Omental fat pad (tissue), 4 donors: ENCODE measurements around the gene DRP2. TPM values are rescaled to one million over a fixed set of nuclear protein-coding genes. Genes with fewer than 3 reads are reported as not detected.
"Not testable (repeated sequence)": the region's sequence is repeated elsewhere in the genome, so short reads cannot be mapped to it uniquely, and the experiment has no call there.

ENCODE experiments used
- ATAC-seq: fragments of 150-250 bp; one replicate; pipeline ENCODE4 v1.9.1; 2016; ENCODE audit warnings: mild to moderate bottlenecking, moderate library complexity; ENCODE audit not compliant: low FRiP score
- DNase-seq: peaks from one replicate; pipeline ENCODE4 v3.0.0-alpha.2; 2019; ENCODE audit warnings: low spot score
- CTCF ChIP-seq, 3 donors: fragments of 450-650 bp; IDR thresholded peaks; one replicate each; pipeline ENCODE4 v1.5.1; 2016 to 2017; ENCODE audit warnings: antibody characterized with exemption in 3 of 3, mild to moderate bottlenecking in 3 of 3, moderate library complexity in 2 of 3
- total RNA-seq, 4 donors: library from RNA; depleted of rRNA; stranded (reverse); fragments of >200 nt; gene quantifications; one replicate each; pipeline ENCODE4 v1.1.0, GENCODE V29; 2016

Gene DRP2
- under 1 TPM; under 0.01 to 0.31 (median 0.14) TPM for total RNA-seq

GRCh38 chrX:101219116-101219863 is at the start of gene DRP2:
Gene DRP2 (plus strand): TSS chrX:101219786. CDS start chrX:101231648, 11,862 bp downstream.
- DNase-seq (no peak), ATAC-seq (no peak)
- TF ChIP-seq CTCF (IDR thresholded peaks at IDR 0.05), result no peak

GRCh38 chrX:101171883-101172400 is 47.6 kb upstream of the DRP2 start:
- DNase-seq (no peak), ATAC-seq (no peak)
- TF ChIP-seq CTCF (IDR thresholded peaks at IDR 0.05), result no peak

GRCh38 chrX:101176439-101176838 is 43.1 kb upstream of the DRP2 start:
- TF ChIP-seq CTCF (IDR thresholded peaks at IDR 0.05), result no peak
- DNase-seq, result no peak
- no peak for ATAC-seq

- DNase-seq, ATAC-seq: not testable (repeated sequence)
These were observed 34.7 kb upstream of the DRP2 start for GRCh38 chrX:101184876-101185275.

GRCh38 chrX:101187961-101188360 is 31.6 kb upstream of the DRP2 start:
- ATAC-seq, DNase-seq: not testable (repeated sequence)

GRCh38 chrX:101190736-101191135 is 28.9 kb upstream of the DRP2 start:
- no peak for DNase-seq
- TF ChIP-seq CTCF (IDR thresholded peaks at IDR 0.05), result no peak
- ATAC-seq, result no peak

GRCh38 chrX:101191217-101191750 is 28.3 kb upstream of the DRP2 start:
- no peak for ATAC-seq

More at GRCh38 chrX:101191217-101191750, 28.3 kb upstream of the DRP2 start:
- no peak for DNase-seq
- TF ChIP-seq CTCF (IDR thresholded peaks at IDR 0.05), result no peak
